ENCODE measurements around the gene KIN. TPM values are rescaled to one million over a fixed set of nuclear protein-coding genes. Genes with fewer than 3 reads are reported as not detected.

KIN gene
- polyA plus RNA-seq, 1 of the 3 experiments (the other 2 are of a cell fraction), result 3.2 TPM

- H3K27me3 ChIP-seq (ENCODE audit: insufficient read depth), result no peaks in the 10 kb centered on the region
Observed at GRCh38 chr10:7817576-7817975, 29.8 kb upstream of the KIN start.

More at GRCh38 chr10:7817576-7817975, 29.8 kb upstream of the KIN start:
- ChIA-PET CTCF (interaction anchor here (0.6 to 2.2 kb wide), 3 partner anchors 8 to 1391 kb away, joined by 3 to 12 read pairs (median 4); no protein-coding TSS in a partner anchor), POLR2A (interaction anchor here (1.3 to 1.7 kb wide), 2 partner anchors 9 to 30 kb away, joined by 5 to 9 read pairs; partner anchors contain the start of genes ATP5F1C and KIN)
- Histone ChIP-seq H3K4me1 (ENCODE audit: control insufficient read depth in 1 of 2, insufficient read depth in 2 of 2, low read depth in 1 of 2, low read length in 1 of 2) (peaks cover 0 to 13% of the 10 kb centered on the region in 2 experiments; a peak in 2 of 4 replicates), H4K20me1 (ENCODE audit: insufficient read depth) (no peaks in the 10 kb centered on the region), H3K9me3 (no peaks in the 10 kb centered on the region), H3K4me3 (ENCODE audit: low read depth in 2 of 2, low read length in 1 of 2) (peak overlapping the region; percentile 98 to 100), H3F3A (replicated peaks; ENCODE audit: insufficient read depth) (no peaks in the 10 kb centered on the region), H3K4me2 (peak overlapping the region; percentile 95), H3K27ac (ENCODE audit: low read depth in 2 of 2, low read length in 1 of 2) (no peak overlapping the region), H3K9ac (no peak overlapping the region; the same call in 1 of the 2 replicates), H3K79me2 (ENCODE audit: insufficient read depth) (peaks cover 34% of the 10 kb centered on the region), H3K36me3 (replicated peaks in 1 of 2; ENCODE audit: control insufficient read depth in 1 of 2, insufficient read depth in 2 of 2, low read length in 1 of 2) (peaks cover 8 to 12% of the 10 kb centered on the region in 2 experiments), H3K9me2 (no peaks in the 10 kb centered on the region), H2AFZ (ENCODE audit: low read depth) (peak overlapping the region; percentile 94; the same call in 1 of the 2 replicates)
- no peak for DNase-seq
- TF ChIP-seq YY1 (IDR thresholded peaks at IDR 0.05; ENCODE audit: low read depth) (no peak), JUND (IDR thresholded peaks at IDR 0.05) (no peak), TCF12 (IDR thresholded peaks at IDR 0.05) (no peak), MEF2A (IDR thresholded peaks at IDR 0.05; ENCODE audit: borderline replicate concordance, low read depth) (no peak), ELF1 (IDR thresholded peaks at IDR 0.05) (no peak), CHD2 (IDR thresholded peaks at IDR 0.05; ENCODE audit: low read length, partially characterized antibody) (no peak), ZBTB33 (IDR thresholded peaks at IDR 0.05; ENCODE audit: borderline replicate concordance, low read depth) (no peak), RAD21 (IDR thresholded peaks at IDR 0.05; ENCODE audit: low read length) (no peak), SMC3 (IDR thresholded peaks at IDR 0.05; ENCODE audit: low read depth, low read length) (no peak), FOXM1 (IDR thresholded peaks at IDR 0.05; ENCODE audit: low read depth) (no peak), EZH2phosphoT487 (IDR thresholded peaks at IDR 0.05; ENCODE audit: borderline replicate concordance, low read depth) (no peak), GABPA (IDR thresholded peaks at IDR 0.05; ENCODE audit: low read depth) (no peak), FOXJ3 (CRISPR knock-in tag; IDR thresholded peaks at IDR 0.05) (no peak), TEAD4 (IDR thresholded peaks at IDR 0.05; ENCODE audit: borderline replicate concordance, insufficient read depth) (no peak), EP300 (IDR thresholded peaks at IDR 0.05; ENCODE audit: borderline replicate concordance in 1 of 2, low read depth in 1 of 2, low read length in 1 of 2) (no peak), NRF1 (IDR thresholded peaks at IDR 0.05; ENCODE audit: low read depth, low read length) (no peak), RXRA (IDR thresholded peaks at IDR 0.05; ENCODE audit: borderline replicate concordance, low read depth) (no peak)
- TF ChIP-seq, protein P1, sequence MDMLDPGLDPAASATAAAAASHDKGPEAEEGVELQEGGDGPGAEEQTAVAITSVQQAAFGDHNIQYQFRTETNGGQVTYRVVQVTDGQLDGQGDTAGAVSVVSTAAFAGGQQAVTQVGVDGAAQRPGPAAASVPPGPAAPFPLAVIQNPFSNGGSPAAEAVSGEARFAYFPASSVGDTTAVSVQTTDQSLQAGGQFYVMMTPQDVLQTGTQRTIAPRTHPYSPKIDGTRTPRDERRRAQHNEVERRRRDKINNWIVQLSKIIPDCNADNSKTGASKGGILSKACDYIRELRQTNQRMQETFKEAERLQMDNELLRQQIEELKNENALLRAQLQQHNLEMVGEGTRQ (IDR thresholded peaks at IDR 0.05; ENCODE audit: borderline replicate concordance, low read depth, low read length), result no peak
- TF ChIP-seq, protein P2, sequence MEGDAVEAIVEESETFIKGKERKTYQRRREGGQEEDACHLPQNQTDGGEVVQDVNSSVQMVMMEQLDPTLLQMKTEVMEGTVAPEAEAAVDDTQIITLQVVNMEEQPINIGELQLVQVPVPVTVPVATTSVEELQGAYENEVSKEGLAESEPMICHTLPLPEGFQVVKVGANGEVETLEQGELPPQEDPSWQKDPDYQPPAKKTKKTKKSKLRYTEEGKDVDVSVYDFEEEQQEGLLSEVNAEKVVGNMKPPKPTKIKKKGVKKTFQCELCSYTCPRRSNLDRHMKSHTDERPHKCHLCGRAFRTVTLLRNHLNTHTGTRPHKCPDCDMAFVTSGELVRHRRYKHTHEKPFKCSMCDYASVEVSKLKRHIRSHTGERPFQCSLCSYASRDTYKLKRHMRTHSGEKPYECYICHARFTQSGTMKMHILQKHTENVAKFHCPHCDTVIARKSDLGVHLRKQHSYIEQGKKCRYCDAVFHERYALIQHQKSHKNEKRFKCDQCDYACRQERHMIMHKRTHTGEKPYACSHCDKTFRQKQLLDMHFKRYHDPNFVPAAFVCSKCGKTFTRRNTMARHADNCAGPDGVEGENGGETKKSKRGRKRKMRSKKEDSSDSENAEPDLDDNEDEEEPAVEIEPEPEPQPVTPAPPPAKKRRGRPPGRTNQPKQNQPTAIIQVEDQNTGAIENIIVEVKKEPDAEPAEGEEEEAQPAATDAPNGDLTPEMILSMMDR (IDR thresholded peaks at IDR 0.05), result no peak
- WGBS (ENCODE audit: low lambda C conversion rate), result 38% methylated on average over 12 of the region's 12 CpGs

Measured in SK-N-SH (cell line).